ENCODE data around the gene ZBTB37.

Gene ZBTB37

GRCh38 chr1:173863224-173864161, 4.7 kb upstream of the ZBTB37 start:
- H3K27ac ChIP-seq, result peak overlapping the region; percentile 0
- no peak for TF ChIP-seq CTCF (IDR thresholded peaks at IDR 0.05)

GRCh38 chr1:173864179-173864867, 3.9 kb upstream of the ZBTB37 start:
- Histone ChIP-seq H3K27me3 (no peaks in the 10 kb centered on the region), H3K27ac (peak overlapping the region; percentile 0), H3K4me1 (ENCODE audit: control insufficient read depth in 1 of 2, insufficient read depth in 1 of 2, low read depth in 1 of 2, low read length in 1 of 2) (peaks cover 28 to 40% of the 10 kb centered on the region in 2 experiments), H3K36me3 (peaks cover 36% of the 10 kb centered on the region), H3K9me3 (no peaks in the 10 kb centered on the region), H3K4me3 (ENCODE audit: low read depth in 1 of 2, low read length in 1 of 2) (no peak overlapping the region)
- TF ChIP-seq CTCF (IDR thresholded peaks at IDR 0.05), result no peak

More at GRCh38 chr1:173863224-173864161, 4.7 kb upstream of the ZBTB37 start:
- H3K9me3 ChIP-seq, result no peaks in the 10 kb centered on the region
- H3K4me3 ChIP-seq (ENCODE audit: low read depth in 1 of 2, low read length in 1 of 2), result no peak overlapping the region
- peaks cover 36% of the 10 kb centered on the region for H3K36me3 ChIP-seq
- no peaks in the 10 kb centered on the region for H3K27me3 ChIP-seq
- H3K4me1 ChIP-seq (ENCODE audit: control insufficient read depth in 1 of 2, insufficient read depth in 1 of 2, low read depth in 1 of 2, low read length in 1 of 2), result peaks cover 21 to 31% of the 10 kb centered on the region in 2 experiments

- Histone ChIP-seq H3K4me1 (ENCODE audit: control insufficient read depth in 1 of 2, insufficient read depth in 1 of 2, low read depth in 1 of 2, low read length in 1 of 2) (peaks cover 41 to 52% of the 10 kb centered on the region in 2 experiments), H3K36me3 (peaks cover 41% of the 10 kb centered on the region), H3K4me3 (ENCODE audit: low read depth in 1 of 2, low read length in 1 of 2) (no peak overlapping the region), H3K27ac (peak overlapping the region; percentile 95), H3K27me3 (no peaks in the 10 kb centered on the region), H3K9me3 (no peaks in the 10 kb centered on the region)
- TF ChIP-seq CTCF (IDR thresholded peaks at IDR 0.05), result no peak
Measured at GRCh38 chr1:173865468-173866164, 2.6 kb upstream of the ZBTB37 start.

- no peak for TF ChIP-seq CTCF (IDR thresholded peaks at IDR 0.05)
- Histone ChIP-seq H3K4me1 (ENCODE audit: control insufficient read depth in 1 of 2, insufficient read depth in 1 of 2, low read depth in 1 of 2, low read length in 1 of 2) (peaks cover 42 to 62% of the 10 kb centered on the region in 2 experiments), H3K9me3 (no peaks in the 10 kb centered on the region), H3K4me3 (ENCODE audit: low read depth in 1 of 2, low read length in 1 of 2) (peak overlapping the region; percentile 76 to 89), H3K27ac (peak overlapping the region; percentile 95), H3K36me3 (peaks cover 43% of the 10 kb centered on the region), H3K27me3 (no peaks in the 10 kb centered on the region)
Measured at GRCh38 chr1:173866413-173867115, 1.6 kb upstream of the ZBTB37 start.
